SK-N-SH treated with all-trans-retinoic acid at 6 μM for 48 hours (cell line): Measurements from ENCODE around the gene NPC1L1.

Experiments
- ATAC-seq: fragments of 200-7000 bp; cut with Tn5 transposase; 3 replicates; pipeline ENCODE4 v1.9.1; 2020; ENCODE audit warnings: mild to moderate bottlenecking, moderate library complexity
- ARNTL ChIP-seq: fragments of 450-650 bp; formaldehyde crosslinking; IDR thresholded peaks from 2 replicates; pipeline ENCODE4 v1.5.0; 2020; ENCODE audit warnings: low read depth, mild to moderate bottlenecking, moderate library complexity, borderline replicate concordance
- BACH2 ChIP-seq: fragments of 250-450 bp; sonication (Bioruptor Pico); IDR thresholded peaks from 2 replicates; pipeline ENCODE4 v1.9.0; 2021; ENCODE audit warnings: mild to moderate bottlenecking, borderline replicate concordance
- CSDC2 ChIP-seq: fragments of 250-450 bp; sonication (Bioruptor Pico); IDR thresholded peaks from 2 replicates; pipeline ENCODE4 v1.5.0; 2020; ENCODE audit warnings: mild to moderate bottlenecking, moderate library complexity
- ESRRG ChIP-seq: fragments of 250-450 bp; sonication (Bioruptor Pico); IDR thresholded peaks from 2 replicates; pipeline ENCODE4 v1.6.1; 2021; ENCODE audit warnings: mild to moderate bottlenecking
- GLIS3 ChIP-seq: fragments of 250-450 bp; sonication (Bioruptor Pico); IDR thresholded peaks from 2 replicates; pipeline ENCODE4 v1.5.0; 2020; ENCODE audit warnings: mild to moderate bottlenecking, moderate library complexity
- ISL1 ChIP-seq: fragments of 250-450 bp; sonication (Bioruptor Pico); IDR thresholded peaks from 2 replicates; pipeline ENCODE4 v2.1.2; 2022; ENCODE audit warnings: mild to moderate bottlenecking, moderate library complexity
- OSR1 ChIP-seq: fragments of 250-450 bp; sonication (Bioruptor Pico); IDR thresholded peaks from 2 replicates; pipeline ENCODE4 v1.8.0; 2022; ENCODE audit warnings: moderate library complexity, mild to moderate bottlenecking, inconsistent platforms
- PPARA ChIP-seq: fragments of 250-450 bp; sonication (Bioruptor Pico); IDR thresholded peaks from 2 replicates; pipeline ENCODE4 v1.5.0; 2020; ENCODE audit warnings: mild to moderate bottlenecking, borderline replicate concordance
- RARB ChIP-seq: fragments of 250-450 bp; sonication (Bioruptor Pico); IDR thresholded peaks from 2 replicates; pipeline ENCODE4 v1.8.0; 2021; ENCODE audit warnings: mild to moderate bottlenecking, moderate library complexity
- SNAI2 ChIP-seq: fragments of 250-450 bp; sonication (Bioruptor Pico); IDR thresholded peaks from 2 replicates; pipeline ENCODE4 v1.5.0; 2020; ENCODE audit warnings: mild to moderate bottlenecking, moderate library complexity
- TCF4 ChIP-seq: fragments of 250-450 bp; sonication (Bioruptor Pico); IDR thresholded peaks from 2 replicates; pipeline ENCODE4 v1.8.0; 2021; ENCODE audit warnings: mild to moderate bottlenecking, moderate library complexity, borderline replicate concordance
- TOX ChIP-seq: fragments of 250-450 bp; sonication (Bioruptor Pico); IDR thresholded peaks from 2 replicates; pipeline ENCODE4 v1.8.0; 2021; ENCODE audit warnings: mild to moderate bottlenecking, moderate library complexity, borderline replicate concordance
- ZC3H10 ChIP-seq: fragments of 250-450 bp; sonication (Bioruptor Pico); IDR thresholded peaks from 2 replicates; pipeline ENCODE4 v1.5.1; 2021; ENCODE audit warnings: mild to moderate bottlenecking, moderate library complexity
- ZFP3 ChIP-seq: fragments of 250-450 bp; sonication (Bioruptor Pico); IDR thresholded peaks from 2 replicates; pipeline ENCODE4 v1.5.0; 2020; ENCODE audit warnings: mild to moderate bottlenecking, moderate library complexity
- ZFP30 ChIP-seq: fragments of 450-650 bp; formaldehyde crosslinking; IDR thresholded peaks from 2 replicates; pipeline ENCODE4 v1.5.0; 2022; ENCODE audit warnings: mild to moderate bottlenecking, moderate library complexity
- ZNF565 ChIP-seq: fragments of 450-650 bp; formaldehyde crosslinking; conservative IDR thresholded peaks from 2 replicates; pipeline ENCODE4 v1.5.0; 2020; ENCODE audit warnings: low read depth, mild to moderate bottlenecking, moderate library complexity
- ZNF70 ChIP-seq: fragments of 450-650 bp; formaldehyde crosslinking; IDR thresholded peaks from 2 replicates; pipeline ENCODE4 v1.5.0; 2020; ENCODE audit warnings: mild to moderate bottlenecking, moderate library complexity
- ZNF8 ChIP-seq: fragments of 450-650 bp; formaldehyde crosslinking; IDR thresholded peaks from 2 replicates; pipeline ENCODE4 v1.5.0; 2020; ENCODE audit warnings: mild to moderate bottlenecking, moderate library complexity
- TF ChIP-seq, protein P1 (sequence below): fragments of 250-450 bp; sonication (Bioruptor Pico); IDR thresholded peaks from 2 replicates; pipeline ENCODE4 v1.5.1; 2020; ENCODE audit warnings: low read depth, mild to moderate bottlenecking, moderate library complexity
- TF ChIP-seq, protein P2 (sequence below): fragments of 250-450 bp; sonication (Bioruptor Pico); IDR thresholded peaks from 2 replicates; pipeline ENCODE4 v1.5.0; 2020; ENCODE audit warnings: mild to moderate bottlenecking, moderate library complexity
- TF ChIP-seq, protein P3 (sequence below): fragments of 250-450 bp; sonication (Bioruptor Pico); IDR thresholded peaks from 2 replicates; pipeline ENCODE4 v1.8.0; 2020; ENCODE audit warnings: mild to moderate bottlenecking, moderate library complexity, borderline replicate concordance
- TF ChIP-seq, protein P4 (sequence below): fragments of 250-450 bp; sonication (Bioruptor Pico); IDR thresholded peaks from 2 replicates; pipeline ENCODE4 v1.8.0; 2021; ENCODE audit warnings: low read depth, mild to moderate bottlenecking, moderate library complexity, borderline replicate concordance
- TF ChIP-seq, protein P5 (sequence below): fragments of 250-450 bp; sonication (Bioruptor Pico); IDR thresholded peaks from 2 replicates; pipeline ENCODE4 v1.5.1; 2021; ENCODE audit warnings: mild to moderate bottlenecking, moderate library complexity

Gene NPC1L1

DNA sequence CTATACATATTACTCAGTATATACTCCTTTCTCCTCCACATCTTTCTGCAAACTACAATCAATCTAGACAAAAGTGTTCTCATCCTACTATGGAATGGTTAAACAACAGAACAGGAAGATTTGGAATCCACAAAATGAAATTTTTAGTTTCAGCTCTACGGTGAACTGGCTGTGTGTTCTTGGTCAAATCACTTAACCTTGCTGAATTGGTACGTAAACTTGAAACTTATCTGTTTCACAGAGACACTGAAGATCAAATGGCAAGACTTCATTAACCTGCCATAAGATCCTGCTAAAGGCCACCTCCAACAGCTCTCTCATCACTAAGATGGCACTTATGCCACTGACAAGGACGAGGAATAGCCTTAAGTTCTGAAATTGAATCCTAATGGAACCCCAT, 52.2 kb downstream of the NPC1L1 start:
- TF ChIP-seq ZC3H10 (CRISPR knock-in tag) (no peak), SNAI2 (CRISPR knock-in tag) (no peak), ISL1 (no peak), ZFP3 (CRISPR knock-in tag) (no peak), CSDC2 (CRISPR knock-in tag) (no peak), ZNF70 (CRISPR knock-in tag) (no peak), TCF4 (CRISPR knock-in tag) (no peak), ZNF565 (CRISPR knock-in tag) (no peak), TOX (no peak), BACH2 (no peak), ESRRG (CRISPR knock-in tag) (no peak), GLIS3 (CRISPR knock-in tag) (no peak), PPARA (CRISPR knock-in tag) (no peak), ZFP30 (CRISPR knock-in tag) (no peak)
- TF ChIP-seq, protein P1, sequence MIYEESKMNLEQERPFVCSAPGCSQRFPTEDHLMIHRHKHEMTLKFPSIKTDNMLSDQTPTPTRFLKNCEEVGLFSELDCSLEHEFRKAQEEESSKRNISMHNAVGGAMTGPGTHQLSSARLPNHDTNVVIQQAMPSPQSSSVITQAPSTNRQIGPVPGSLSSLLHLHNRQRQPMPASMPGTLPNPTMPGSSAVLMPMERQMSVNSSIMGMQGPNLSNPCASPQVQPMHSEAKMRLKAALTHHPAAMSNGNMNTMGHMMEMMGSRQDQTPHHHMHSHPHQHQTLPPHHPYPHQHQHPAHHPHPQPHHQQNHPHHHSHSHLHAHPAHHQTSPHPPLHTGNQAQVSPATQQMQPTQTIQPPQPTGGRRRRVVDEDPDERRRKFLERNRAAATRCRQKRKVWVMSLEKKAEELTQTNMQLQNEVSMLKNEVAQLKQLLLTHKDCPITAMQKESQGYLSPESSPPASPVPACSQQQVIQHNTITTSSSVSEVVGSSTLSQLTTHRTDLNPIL, result no peak
- TF ChIP-seq, protein P2, sequence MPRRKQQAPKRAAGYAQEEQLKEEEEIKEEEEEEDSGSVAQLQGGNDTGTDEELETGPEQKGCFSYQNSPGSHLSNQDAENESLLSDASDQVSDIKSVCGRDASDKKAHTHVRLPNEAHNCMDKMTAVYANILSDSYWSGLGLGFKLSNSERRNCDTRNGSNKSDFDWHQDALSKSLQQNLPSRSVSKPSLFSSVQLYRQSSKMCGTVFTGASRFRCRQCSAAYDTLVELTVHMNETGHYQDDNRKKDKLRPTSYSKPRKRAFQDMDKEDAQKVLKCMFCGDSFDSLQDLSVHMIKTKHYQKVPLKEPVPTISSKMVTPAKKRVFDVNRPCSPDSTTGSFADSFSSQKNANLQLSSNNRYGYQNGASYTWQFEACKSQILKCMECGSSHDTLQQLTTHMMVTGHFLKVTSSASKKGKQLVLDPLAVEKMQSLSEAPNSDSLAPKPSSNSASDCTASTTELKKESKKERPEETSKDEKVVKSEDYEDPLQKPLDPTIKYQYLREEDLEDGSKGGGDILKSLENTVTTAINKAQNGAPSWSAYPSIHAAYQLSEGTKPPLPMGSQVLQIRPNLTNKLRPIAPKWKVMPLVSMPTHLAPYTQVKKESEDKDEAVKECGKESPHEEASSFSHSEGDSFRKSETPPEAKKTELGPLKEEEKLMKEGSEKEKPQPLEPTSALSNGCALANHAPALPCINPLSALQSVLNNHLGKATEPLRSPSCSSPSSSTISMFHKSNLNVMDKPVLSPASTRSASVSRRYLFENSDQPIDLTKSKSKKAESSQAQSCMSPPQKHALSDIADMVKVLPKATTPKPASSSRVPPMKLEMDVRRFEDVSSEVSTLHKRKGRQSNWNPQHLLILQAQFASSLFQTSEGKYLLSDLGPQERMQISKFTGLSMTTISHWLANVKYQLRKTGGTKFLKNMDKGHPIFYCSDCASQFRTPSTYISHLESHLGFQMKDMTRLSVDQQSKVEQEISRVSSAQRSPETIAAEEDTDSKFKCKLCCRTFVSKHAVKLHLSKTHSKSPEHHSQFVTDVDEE (CRISPR knock-in tag), result no peak
- ATAC-seq, result no peak

DNA sequence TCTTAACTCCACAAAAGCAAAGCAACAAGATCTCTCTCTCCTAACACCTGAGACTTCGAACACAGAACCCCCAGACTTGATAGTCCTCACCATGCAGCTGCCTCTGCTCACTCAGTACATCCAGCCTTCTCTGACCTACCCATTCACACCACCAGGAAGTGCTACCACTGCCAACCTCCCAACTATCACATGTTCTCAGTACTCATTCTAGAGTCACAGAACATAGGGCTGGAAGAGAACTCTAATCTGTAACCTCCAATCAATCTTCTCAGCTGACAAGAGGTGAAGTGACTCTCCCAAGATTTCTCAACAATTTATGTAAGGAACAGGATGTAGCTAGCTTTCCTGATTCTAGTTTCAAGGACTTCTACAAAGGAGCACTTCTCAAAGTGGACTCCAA, 54.4 kb downstream of the NPC1L1 start:
- no peak for ATAC-seq
- TF ChIP-seq ZFP30 (CRISPR knock-in tag) (no peak), OSR1 (no peak), ZNF8 (CRISPR knock-in tag) (no peak), ZC3H10 (CRISPR knock-in tag) (no peak), ZFP3 (CRISPR knock-in tag) (no peak), ESRRG (CRISPR knock-in tag) (no peak), SNAI2 (CRISPR knock-in tag) (no peak), TOX (no peak), ISL1 (no peak), ARNTL (CRISPR knock-in tag) (no peak), RARB (CRISPR knock-in tag) (no peak), CSDC2 (CRISPR knock-in tag) (no peak), BACH2 (no peak), PPARA (CRISPR knock-in tag) (no peak), ZNF70 (CRISPR knock-in tag) (no peak)
- TF ChIP-seq, protein P3, sequence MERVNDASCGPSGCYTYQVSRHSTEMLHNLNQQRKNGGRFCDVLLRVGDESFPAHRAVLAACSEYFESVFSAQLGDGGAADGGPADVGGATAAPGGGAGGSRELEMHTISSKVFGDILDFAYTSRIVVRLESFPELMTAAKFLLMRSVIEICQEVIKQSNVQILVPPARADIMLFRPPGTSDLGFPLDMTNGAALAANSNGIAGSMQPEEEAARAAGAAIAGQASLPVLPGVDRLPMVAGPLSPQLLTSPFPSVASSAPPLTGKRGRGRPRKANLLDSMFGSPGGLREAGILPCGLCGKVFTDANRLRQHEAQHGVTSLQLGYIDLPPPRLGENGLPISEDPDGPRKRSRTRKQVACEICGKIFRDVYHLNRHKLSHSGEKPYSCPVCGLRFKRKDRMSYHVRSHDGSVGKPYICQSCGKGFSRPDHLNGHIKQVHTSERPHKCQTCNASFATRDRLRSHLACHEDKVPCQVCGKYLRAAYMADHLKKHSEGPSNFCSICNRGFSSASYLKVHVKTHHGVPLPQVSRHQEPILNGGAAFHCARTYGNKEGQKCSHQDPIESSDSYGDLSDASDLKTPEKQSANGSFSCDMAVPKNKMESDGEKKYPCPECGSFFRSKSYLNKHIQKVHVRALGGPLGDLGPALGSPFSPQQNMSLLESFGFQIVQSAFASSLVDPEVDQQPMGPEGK, result no peak
- TF ChIP-seq, protein P1, result no peak
- TF ChIP-seq, protein P4, sequence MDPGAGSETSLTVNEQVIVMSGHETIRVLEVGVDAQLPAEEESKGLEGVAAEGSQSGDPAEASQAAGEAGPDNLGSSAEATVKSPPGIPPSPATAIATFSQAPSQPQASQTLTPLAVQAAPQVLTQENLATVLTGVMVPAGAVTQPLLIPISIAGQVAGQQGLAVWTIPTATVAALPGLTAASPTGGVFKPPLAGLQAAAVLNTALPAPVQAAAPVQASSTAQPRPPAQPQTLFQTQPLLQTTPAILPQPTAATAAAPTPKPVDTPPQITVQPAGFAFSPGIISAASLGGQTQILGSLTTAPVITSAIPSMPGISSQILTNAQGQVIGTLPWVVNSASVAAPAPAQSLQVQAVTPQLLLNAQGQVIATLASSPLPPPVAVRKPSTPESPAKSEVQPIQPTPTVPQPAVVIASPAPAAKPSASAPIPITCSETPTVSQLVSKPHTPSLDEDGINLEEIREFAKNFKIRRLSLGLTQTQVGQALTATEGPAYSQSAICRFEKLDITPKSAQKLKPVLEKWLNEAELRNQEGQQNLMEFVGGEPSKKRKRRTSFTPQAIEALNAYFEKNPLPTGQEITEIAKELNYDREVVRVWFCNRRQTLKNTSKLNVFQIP (CRISPR knock-in tag), result no peak
- TF ChIP-seq, protein P5, sequence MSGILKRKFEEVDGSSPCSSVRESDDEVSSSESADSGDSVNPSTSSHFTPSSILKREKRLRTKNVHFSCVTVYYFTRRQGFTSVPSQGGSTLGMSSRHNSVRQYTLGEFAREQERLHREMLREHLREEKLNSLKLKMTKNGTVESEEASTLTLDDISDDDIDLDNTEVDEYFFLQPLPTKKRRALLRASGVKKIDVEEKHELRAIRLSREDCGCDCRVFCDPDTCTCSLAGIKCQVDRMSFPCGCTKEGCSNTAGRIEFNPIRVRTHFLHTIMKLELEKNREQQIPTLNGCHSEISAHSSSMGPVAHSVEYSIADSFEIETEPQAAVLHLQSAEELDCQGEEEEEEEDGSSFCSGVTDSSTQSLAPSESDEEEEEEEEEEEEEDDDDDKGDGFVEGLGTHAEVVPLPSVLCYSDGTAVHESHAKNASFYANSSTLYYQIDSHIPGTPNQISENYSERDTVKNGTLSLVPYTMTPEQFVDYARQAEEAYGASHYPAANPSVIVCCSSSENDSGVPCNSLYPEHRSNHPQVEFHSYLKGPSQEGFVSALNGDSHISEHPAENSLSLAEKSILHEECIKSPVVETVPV (CRISPR knock-in tag), result no peak
- TF ChIP-seq, protein P2 (CRISPR knock-in tag), result no peak
